Measurements from ENCODE around the gene ABI3. TPM values are rescaled to one million over a fixed set of nuclear protein-coding genes. Genes with fewer than 3 reads are reported as not detected.

The ABI3 gene
- total and polyA plus RNA-seq, 2 donors (not counting 1 experiment from before 2014, with no cell fraction given), result 15.6 to 23.3 TPM

- H3K4me2 ChIP-seq (replicated peaks; ENCODE audit: low read depth, low read length, poor library complexity, severe bottlenecking), result no peak overlapping the region
- peaks cover 11 to 23% of the 10 kb centered on the region in 2 donors for H3K4me1 ChIP-seq (ENCODE audit: control insufficient read depth in 2 of 2, insufficient read depth in 2 of 2, low read length in 2 of 2)
- peak overlapping the region; percentile 50 for H3K27ac Mint-ChIP-seq
- DNase-seq (no peak), ATAC-seq (ENCODE audit: low read depth) (no peak)
- no peak overlapping the region for H3K9ac ChIP-seq (ENCODE audit: low read length)
- H3K36me3 ChIP-seq (replicated peaks in 1 of 2; ENCODE audit: control extremely low read depth in 1 of 2, control insufficient read depth in 1 of 2, extremely low read depth in 1 of 2, insufficient read depth in 2 of 2, low read length in 1 of 2), result no peaks in the 10 kb centered on the region
- no peaks in the 10 kb centered on the region for H3K27me3 Mint-ChIP-seq
- no peak overlapping the region for H3K4me3 Mint-ChIP-seq
- H3K27ac ChIP-seq (ENCODE audit: low read length in 2 of 2), result no peak overlapping the region
- TF ChIP-seq CTCF (IDR thresholded peaks at IDR 0.05), result no peak
- no peak for TF ChIP-seq EZH2 (IDR thresholded peaks at IDR 0.05; ENCODE audit: borderline replicate concordance, insufficient read depth, low read depth, low read length, poor library complexity, severe bottlenecking)
- no peak overlapping the region for H2AFZ ChIP-seq (ENCODE audit: insufficient read depth, low read depth, low read length, poor library complexity, severe bottlenecking)
- intact Hi-C loops (cut with micrococcal nuclease), result loop anchor here (10.0 kb wide), 2 partner anchors 484 to 1086 kb away; partner anchors contain the start of genes CBX1, SNX11 and SPOP
- no peaks in the 10 kb centered on the region for H3K9me3 ChIP-seq (ENCODE audit: control extremely low read depth in 1 of 3, control insufficient read depth in 2 of 3, insufficient read depth in 1 of 3, low read length in 2 of 3)
- H3K4me1 Mint-ChIP-seq, result peaks cover 32% of the 10 kb centered on the region
- 87% methylated on average over 2 of the region's 4 CpGs for WGBS (ENCODE audit: insufficient coverage)
- H3K9me3 Mint-ChIP-seq (ENCODE audit: insufficient read depth), result no peaks in the 10 kb centered on the region
- ChIA-PET CTCF (interaction anchor here (0.7 to 7.6 kb wide), 9 partner anchors 11 to 896 kb away, joined by 3 to 162 read pairs (median 5); partner anchors contain the start of genes PHOSPHO1 and ZNF652), POLR2A (interaction anchor here (2.0 to 2.7 kb wide), 2 partner anchors 32 to 36 kb away, joined by 4 to 11 read pairs; no protein-coding TSS in a partner anchor)
- H4K20me1 ChIP-seq (ENCODE audit: control insufficient read depth, insufficient read depth, low read length, poor library complexity, severe bottlenecking), result no peaks in the 10 kb centered on the region
- no peaks in the 10 kb centered on the region for H3K27me3 ChIP-seq (replicated peaks in 1 of 4; ENCODE audit: control extremely low read depth in 1 of 4, control insufficient read depth in 3 of 4, insufficient read depth in 4 of 4, low read length in 3 of 4)
- no peak overlapping the region for H3K4me3 ChIP-seq (ENCODE audit: control extremely low read depth in 1 of 5, extremely low read depth in 1 of 5, insufficient read depth in 1 of 5, low read depth in 2 of 5, low read length in 4 of 5)
- H3K79me2 ChIP-seq (ENCODE audit: control insufficient read depth, insufficient read depth, low read length), result no peaks in the 10 kb centered on the region
These were observed 19.6 kb upstream of the ABI3 start for GRCh38 chr17:49190932-49191331.

GRCh38 chr17:49191409-49191916 lies 19.0 kb upstream of the ABI3 start:
- POLR2A ChIA-PET, result interaction anchor here (0.7 to 4.1 kb wide), 9 partner anchors 11 to 39 kb away, joined by 3 to 45 read pairs (median 6); partner anchors contain the start of genes ABI3, GNGT2 and PHOSPHO1
- ATAC-seq (ENCODE audit: low read depth), result no peak
- H3K9ac ChIP-seq (ENCODE audit: low read length), result peak overlapping the region; percentile 90
- no peaks in the 10 kb centered on the region for H4K20me1 ChIP-seq (ENCODE audit: control insufficient read depth, insufficient read depth, low read length, poor library complexity, severe bottlenecking)
- no peaks in the 10 kb centered on the region for H3K36me3 ChIP-seq (replicated peaks in 1 of 2; ENCODE audit: control extremely low read depth in 1 of 2, control insufficient read depth in 1 of 2, extremely low read depth in 1 of 2, insufficient read depth in 2 of 2, low read length in 1 of 2)
- H3K27ac ChIP-seq (ENCODE audit: low read length in 2 of 2), result peak overlapping the region; percentile 92 to 95
- peak overlapping the region; percentile 76 to 95 (median 88) for H3K4me3 ChIP-seq (ENCODE audit: control extremely low read depth in 1 of 5, extremely low read depth in 1 of 5, insufficient read depth in 1 of 5, low read depth in 2 of 5, low read length in 4 of 5)
- TF ChIP-seq EZH2 (IDR thresholded peaks at IDR 0.05; ENCODE audit: borderline replicate concordance, insufficient read depth, low read depth, low read length, poor library complexity, severe bottlenecking), result no peak
- no peak for TF ChIP-seq CTCF (IDR thresholded peaks at IDR 0.05)
- H3K9me3 ChIP-seq (ENCODE audit: control extremely low read depth in 1 of 3, control insufficient read depth in 2 of 3, insufficient read depth in 1 of 3, low read length in 2 of 3), result no peaks in the 10 kb centered on the region
- H3K27me3 ChIP-seq (replicated peaks in 1 of 4; ENCODE audit: control extremely low read depth in 1 of 4, control insufficient read depth in 3 of 4, insufficient read depth in 4 of 4, low read length in 3 of 4), result no peaks in the 10 kb centered on the region
- no peak for DNase-seq
- intact Hi-C loops (cut with micrococcal nuclease), result loop anchor here (10.0 kb wide), 2 partner anchors 483 to 1087 kb away; partner anchors contain the start of genes CBX1, SNX11 and SPOP
- CTCF ChIA-PET, result interaction anchor here (0.9 to 7.6 kb wide), 14 partner anchors 8 to 171 kb away, joined by 3 to 162 read pairs (median 5); partner anchors contain the start of genes ABI3, GNGT2, PHOSPHO1 and ZNF652
- no peaks in the 10 kb centered on the region for H3K9me3 Mint-ChIP-seq (ENCODE audit: insufficient read depth)
- H3K4me1 Mint-ChIP-seq, result peaks cover 32% of the 10 kb centered on the region
- no peaks in the 10 kb centered on the region for H3K27me3 Mint-ChIP-seq
- peak overlapping the region; percentile 93 for H3K4me3 Mint-ChIP-seq
- H2AFZ ChIP-seq (ENCODE audit: insufficient read depth, low read depth, low read length, poor library complexity, severe bottlenecking), result peak overlapping the region; percentile 98
- H3K79me2 ChIP-seq (ENCODE audit: control insufficient read depth, insufficient read depth, low read length), result no peaks in the 10 kb centered on the region
- 0% methylated on average over 1 of the region's 8 CpGs for WGBS (ENCODE audit: insufficient coverage)
- H3K4me2 ChIP-seq (replicated peaks; ENCODE audit: low read depth, low read length, poor library complexity, severe bottlenecking), result peak overlapping the region; percentile 95
- H3K27ac Mint-ChIP-seq, result peak overlapping the region; percentile 97
- peaks cover 11 to 23% of the 10 kb centered on the region in 2 donors for H3K4me1 ChIP-seq (ENCODE audit: control insufficient read depth in 2 of 2, insufficient read depth in 2 of 2, low read length in 2 of 2)
